A172 (cell line): Measurements from ENCODE around the gene PLAC9. TPM values are rescaled to one million over a fixed set of nuclear protein-coding genes. Genes with fewer than 3 reads are reported as not detected.

Experiments
- DNase-seq: peaks from one replicate; pipeline ENCODE4 v3.0.0-alpha.2; 2015; ENCODE audit warnings: low spot score
- total RNA-seq: library from RNA; depleted of rRNA; stranded (reverse); fragments of >200 nt; shearing (Covaris generic); gene quantifications from 2 replicates; pipeline ENCODE4 v1.2.3, GENCODE V29; 2014; rRNA removed

The PLAC9 gene
- total RNA-seq, 1 experiment from 2014 or later: 0.21 TPM

DNA sequence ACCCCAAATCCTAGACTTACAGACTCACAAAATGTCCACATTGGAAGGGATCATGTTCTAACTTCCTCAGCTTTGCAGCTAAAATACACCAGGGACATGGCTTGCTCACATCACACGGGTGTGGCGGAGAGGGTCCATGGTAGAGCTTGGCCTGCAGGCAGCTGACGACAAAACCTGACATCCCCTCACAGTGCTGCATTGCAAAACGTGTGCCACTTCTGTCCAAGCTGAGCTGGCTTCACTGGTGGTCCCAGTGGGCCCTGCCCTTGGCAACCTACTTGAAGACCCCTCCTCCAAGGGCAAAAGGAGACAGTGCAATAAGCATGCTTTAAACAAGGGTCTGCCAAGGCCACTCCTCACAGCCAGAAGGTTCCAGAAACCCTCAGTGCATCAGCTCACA lies 50.9 kb downstream of the PLAC9 start:
- no peak for DNase-seq

DNA sequence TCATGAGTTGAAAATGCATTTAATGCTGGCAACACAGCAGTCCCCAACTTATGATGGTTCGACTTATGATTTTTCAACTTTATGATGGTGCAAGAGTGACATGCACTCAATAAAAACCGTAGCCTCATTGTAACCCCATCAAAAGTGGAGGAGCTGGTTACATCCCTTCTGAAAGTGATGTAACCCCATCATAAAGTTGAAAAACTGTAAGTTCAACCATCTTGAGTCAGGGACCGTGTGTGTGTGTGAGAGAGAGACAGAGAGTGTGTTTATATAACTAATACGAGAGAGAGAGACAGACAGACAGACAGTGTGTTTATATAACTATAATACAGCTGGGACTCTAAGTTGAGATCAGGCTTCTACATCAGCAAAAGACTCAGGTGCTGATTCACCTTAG lies 51.8 kb downstream of the PLAC9 start:
- no peak for DNase-seq

DNA sequence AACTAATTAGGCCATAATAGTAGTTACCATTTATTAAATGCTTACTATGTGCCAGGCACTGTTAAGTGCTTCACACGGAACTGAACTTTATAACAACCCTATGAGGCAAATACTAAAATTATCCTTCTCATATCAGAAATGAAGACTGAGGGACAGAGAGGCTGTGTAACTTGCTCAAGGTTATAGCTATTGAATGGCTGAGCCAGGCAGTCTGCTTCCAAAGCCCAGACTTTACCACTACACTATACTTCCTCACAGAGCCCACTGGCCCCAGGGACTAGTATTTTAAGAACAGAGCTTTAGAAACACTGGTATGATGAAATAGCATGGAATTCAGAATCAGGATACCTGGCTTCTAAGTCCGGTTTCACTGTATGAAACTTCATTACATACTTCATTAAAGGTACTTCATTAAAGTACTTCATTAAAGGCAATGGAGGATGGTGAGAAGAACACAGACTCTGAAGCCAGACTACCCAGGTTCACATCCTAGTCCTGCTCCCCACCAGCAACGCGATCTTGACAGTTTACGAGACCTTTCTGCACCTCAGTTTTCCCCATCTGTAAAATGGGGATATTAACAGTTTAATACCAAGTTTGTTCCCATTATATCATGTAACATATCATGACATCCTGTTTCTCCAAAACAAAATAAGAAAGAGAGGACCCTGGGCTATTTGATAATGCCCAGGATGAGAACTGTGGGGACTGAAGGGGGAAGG lies 53.2 kb downstream of the PLAC9 start:
- no peak for DNase-seq

DNA sequence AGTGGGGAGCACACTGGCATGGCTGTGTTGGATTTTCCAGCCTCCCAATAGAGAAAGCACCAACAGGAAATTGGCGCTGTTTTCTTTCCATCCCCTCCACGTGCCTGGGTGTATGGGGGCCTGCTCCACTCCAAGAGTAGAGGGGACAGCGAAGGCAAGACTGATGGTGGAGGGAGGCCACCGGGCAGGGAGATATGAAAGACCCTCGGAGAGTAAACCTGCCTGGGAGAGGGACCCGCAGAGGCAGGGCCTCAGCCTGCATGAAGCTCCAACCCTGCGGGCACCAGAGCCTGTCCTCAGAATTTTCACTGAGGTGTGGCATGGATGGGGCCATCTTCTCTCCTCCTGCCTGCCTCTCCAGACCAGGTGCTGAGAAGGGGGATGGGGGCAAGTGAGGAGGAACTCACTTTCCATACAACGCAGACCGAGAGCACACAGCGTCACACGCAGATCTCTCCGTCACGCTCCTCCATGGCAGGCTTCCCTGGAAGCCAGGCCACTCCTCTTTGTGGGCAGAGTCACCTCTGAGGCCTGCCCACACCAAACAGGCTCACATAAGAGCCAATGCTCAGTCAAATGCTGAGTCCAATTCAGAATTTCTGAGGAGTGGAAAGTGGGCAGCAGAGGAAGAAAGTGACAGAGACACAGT lies 54.0 kb downstream of the PLAC9 start:
- no peak for DNase-seq

DNA sequence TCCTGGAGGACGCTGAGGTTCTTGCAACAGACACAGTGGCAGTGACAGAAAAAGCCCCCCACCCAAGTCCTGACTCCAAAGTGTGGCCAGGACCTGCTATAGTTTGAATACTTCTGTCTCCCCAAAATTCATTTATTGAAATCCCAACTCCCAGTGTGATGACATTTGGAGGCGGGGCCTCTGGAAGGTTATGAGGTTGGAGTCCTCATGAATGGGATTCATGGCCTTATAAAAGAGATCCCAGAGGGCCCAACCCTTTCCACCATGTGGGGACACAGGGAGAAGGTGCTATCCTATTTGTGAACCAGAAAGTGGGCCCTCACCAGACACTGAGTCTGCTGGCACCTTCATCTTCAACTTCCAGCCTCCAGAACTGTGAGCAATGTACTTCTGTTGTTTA lies 54.5 kb downstream of the PLAC9 start:
- DNase-seq: no peak

DNA sequence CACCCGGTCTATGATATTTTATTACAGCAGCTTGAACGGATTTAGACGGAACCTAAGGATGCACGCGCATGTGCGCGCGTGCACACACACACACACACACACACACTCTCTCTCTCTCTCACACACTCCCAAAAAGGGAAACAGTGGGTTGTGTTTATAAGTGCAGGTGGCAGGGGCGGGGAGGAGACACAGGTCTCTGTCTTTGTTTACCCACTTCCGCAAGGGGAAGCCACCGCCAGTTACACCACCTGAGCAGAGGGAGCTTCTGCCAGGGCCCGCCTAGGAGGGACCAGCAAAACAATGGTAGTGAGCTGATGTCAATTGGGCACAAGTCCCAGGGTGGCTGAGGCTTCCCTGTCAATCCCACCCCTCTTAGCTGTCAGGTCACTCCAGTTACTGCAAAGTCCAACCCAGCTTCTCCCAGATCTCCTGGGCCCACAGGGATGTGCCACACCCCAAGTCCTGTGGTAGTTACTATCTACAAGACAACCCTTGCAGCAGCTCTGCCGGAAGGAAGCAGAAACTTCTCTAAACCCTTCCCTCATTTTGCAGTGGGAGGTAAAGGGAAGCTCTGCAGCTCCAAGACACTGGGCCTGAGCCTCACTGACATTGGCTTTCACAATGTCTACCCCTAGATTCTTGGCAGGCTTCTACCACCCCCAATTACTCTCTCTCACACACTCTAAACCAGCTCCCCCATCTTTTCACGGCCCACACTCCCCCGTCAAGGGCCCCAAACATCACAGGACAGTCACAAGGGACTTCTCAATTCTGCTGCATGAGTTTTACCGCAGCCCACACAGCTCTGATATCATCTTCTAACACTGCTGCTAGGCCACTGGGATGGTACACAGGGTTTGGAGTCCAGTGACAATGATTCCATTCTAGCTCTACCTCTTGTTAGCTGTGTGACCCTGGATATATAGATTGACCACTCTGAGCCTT lies 55.2 kb downstream of the PLAC9 start:
- DNase-seq: no peak

DNA sequence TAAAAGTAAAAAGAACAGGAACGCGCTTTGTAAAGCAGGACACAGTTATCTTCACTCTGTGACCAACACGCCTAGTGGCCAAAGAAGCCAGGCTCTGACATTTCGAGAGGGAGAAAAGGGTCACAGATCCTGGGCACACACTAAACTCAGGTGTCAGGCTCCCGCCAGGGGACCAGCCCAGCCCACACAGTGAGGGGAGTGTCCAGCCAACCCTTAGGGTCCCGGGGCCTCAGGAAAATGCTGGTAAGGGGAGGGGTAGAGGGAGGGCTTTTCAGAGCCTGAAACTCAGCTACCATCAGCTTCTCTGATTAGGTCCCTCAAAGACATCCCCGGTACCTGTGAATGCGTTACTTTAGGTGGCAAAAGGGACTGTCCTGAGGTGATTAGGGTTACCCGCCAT lies 56.2 kb downstream of the PLAC9 start:
- DNase-seq: no peak

DNA sequence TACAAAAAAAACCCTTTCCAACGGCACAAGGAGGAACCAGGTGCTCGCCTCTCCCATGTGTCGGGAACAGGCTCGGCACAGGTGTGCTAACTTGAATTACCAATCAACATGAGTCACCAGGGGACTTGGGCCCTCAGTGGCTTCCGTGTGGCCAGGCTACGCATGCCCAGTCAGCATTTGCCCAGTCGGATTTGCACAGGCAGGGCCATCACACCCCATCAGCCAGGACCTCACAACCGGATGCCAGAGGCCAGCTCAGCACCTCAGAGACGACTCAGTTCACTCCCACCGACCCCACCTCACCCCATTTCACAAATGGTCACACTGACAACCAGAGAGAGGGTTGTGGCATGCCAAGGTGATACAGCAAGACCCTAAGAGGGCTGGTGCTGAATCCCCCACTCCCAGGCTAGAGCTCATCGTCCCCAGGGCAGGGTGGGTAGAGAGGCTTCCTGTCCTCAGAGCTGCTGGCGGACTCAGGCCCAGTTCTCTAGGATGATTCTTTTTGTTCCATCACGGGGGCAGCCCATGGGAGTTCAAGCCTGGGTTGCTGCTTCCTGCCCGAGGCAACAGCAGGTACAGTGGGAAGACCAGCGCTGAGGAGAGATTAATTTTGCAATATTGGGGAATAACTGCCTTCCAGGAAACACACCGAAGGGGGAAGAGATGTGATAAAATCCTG lies 59.2 kb downstream of the PLAC9 start:
- no peak for DNase-seq

DNA sequence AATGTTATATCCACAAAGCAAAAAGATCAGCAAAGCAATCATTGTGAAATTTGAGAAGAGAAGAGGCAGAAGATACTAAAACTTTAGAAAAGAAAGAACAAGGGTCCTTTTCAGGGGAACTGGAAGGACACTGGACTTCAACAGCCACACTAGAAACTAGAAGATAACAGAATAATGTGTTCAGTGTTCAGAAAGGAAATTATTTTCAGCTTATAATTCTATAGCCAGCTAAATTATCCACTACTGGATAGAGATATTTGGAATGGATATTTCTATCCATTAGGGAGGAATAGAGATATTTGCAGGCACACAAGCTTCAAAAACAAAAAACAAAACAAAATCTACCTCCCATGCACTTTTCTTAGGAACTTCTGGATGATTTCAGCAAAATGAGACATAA lies 60.0 kb downstream of the PLAC9 start:
- DNase-seq: no peak

DNA sequence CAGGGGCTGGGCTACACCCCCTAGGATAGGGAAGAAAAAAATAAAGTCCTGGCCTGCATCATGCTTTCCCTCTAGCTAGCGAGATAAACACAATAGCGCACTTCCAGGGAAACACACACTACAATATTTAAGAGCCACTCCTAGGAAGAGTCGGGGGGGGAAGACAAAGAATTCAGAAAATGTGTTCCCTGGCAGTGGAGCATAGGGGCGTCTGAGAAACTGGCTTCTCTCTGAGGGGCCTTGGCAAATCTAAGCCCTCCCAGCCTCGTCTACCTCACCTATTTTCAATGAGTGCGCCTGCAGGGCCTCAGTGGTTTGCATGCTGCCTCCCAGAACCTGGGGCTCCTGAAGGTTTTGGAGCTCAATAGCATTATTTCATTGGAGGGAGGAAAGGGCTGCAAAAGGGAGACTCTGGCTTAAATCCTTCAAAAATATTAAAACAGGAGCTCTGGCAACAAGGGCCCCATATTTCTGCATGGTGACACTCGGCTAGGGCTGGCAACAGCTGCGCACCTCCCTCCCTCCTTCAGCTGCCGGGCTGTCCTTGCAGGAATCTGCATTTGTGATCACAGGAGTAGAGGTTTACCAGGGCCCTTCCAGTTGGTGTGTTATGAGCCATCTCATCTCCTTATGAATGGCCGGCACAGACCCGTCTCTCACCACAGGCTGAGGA lies 62.0 kb downstream of the PLAC9 start:
- DNase-seq: no peak

Other genes with a start within 250 kb of the PLAC9 start
- gene SFTPD, start 183.6 kb upstream of the PLAC9 start, total RNA-seq: 0.12 TPM in 1 of 2 replicates, not detected in the other
- 12.1 and 14.0 TPM in 2 replicates for gene TMEM254, start 54.1 kb upstream of the PLAC9 start, total RNA-seq
- 110 and 120 TPM in 2 replicates for gene ANXA11, start 72.8 kb downstream of the PLAC9 start, total RNA-seq
- 0.34 and 2.2 TPM in 2 replicates for gene MAT1A, start 156.9 kb downstream of the PLAC9 start, total RNA-seq
- not detected in 2 replicates for gene DYDC1, start 224.0 kb downstream of the PLAC9 start, total RNA-seq
- gene DYDC2, start 224.1 kb downstream of the PLAC9 start, total RNA-seq: 0.12 and 1.2 TPM in 2 replicates